Suprapubic skin (tissue), 4 donors: ENCODE results near the gene SH3TC1. TPM values are rescaled to one million over a fixed set of nuclear protein-coding genes. Genes with fewer than 3 reads are reported as not detected.
A peak's percentile ranks its signal among the peaks of the same experiment; 100 is the strongest.

Experiments
- DNase-seq, 2 donors: peaks; one replicate each; pipeline ENCODE4 v3.0.0-alpha.2; 2019; ENCODE audit warnings: low spot score in 2 of 2
- H3K27ac ChIP-seq: fragments of 200-600 bp; sonication (generic); one replicate; pipeline ENCODE4 v1.5.1; 2019
- H3K27me3 ChIP-seq: fragments of 200-600 bp; sonication (generic); one replicate; pipeline ENCODE4 v1.5.1; 2019
- H3K36me3 ChIP-seq: fragments of 200-600 bp; sonication (generic); one replicate; pipeline ENCODE4 v1.5.1; 2019
- H3K4me1 ChIP-seq: fragments of 200-600 bp; sonication (generic); one replicate; pipeline ENCODE4 v1.5.1; 2019
- H3K4me3 ChIP-seq: fragments of 200-600 bp; sonication (generic); one replicate; pipeline ENCODE4 v1.5.1; 2019; ENCODE audit warnings: mild to moderate bottlenecking
- H3K9me3 ChIP-seq: fragments of 200-600 bp; sonication (generic); one replicate; pipeline ENCODE4 v1.5.1; 2019
- EP300 ChIP-seq: sonication (generic); formaldehyde crosslinking; IDR thresholded peaks from one replicate; pipeline ENCODE4 v1.6.1; 2017; ENCODE audit warnings: antibody characterized with exemption
- POLR2A ChIP-seq, 2 donors: fragments of 450-650 bp; IDR thresholded peaks; one replicate each; pipeline ENCODE4 v1.6.1; 2017; ENCODE audit warnings: antibody characterized with exemption in 2 of 2, mild to moderate bottlenecking in 2 of 2, moderate library complexity in 2 of 2
- POLR2AphosphoS5 ChIP-seq, 3 donors: sonication (generic); formaldehyde crosslinking; IDR thresholded peaks; one replicate each; pipeline ENCODE4 v1.6.1; 2017; ENCODE audit warnings: antibody characterized with exemption in 3 of 3
- WGBS: methylation state at CpG from one replicate; pipeline ENCODE4 v1.1.5; 2018; 5-methylcytosine and 5-hydroxymethylcytosine counted together
- total RNA-seq, 4 donors: library from RNA; depleted of rRNA; stranded (reverse); fragments of >200 nt; gene quantifications; one replicate each; pipeline ENCODE4 v1.1.0, GENCODE V29; 2016
- TF ChIP-seq, protein P1 (sequence below), 2 donors: fragments of 200-600 bp in 1 of 2; fragments of 450-650 bp in 1 of 2; sonication (generic) in 1 of 2; IDR thresholded peaks; one replicate each; pipeline ENCODE4 v1.5.1; 2016 to 2019; ENCODE audit warnings: antibody characterized with exemption in 2 of 2, mild to moderate bottlenecking in 1 of 2, moderate library complexity in 1 of 2

Gene SH3TC1
- total RNA-seq, 4 donors from 2014 or later, result 6.3 to 15.1 (median 9.9) TPM

DNA sequence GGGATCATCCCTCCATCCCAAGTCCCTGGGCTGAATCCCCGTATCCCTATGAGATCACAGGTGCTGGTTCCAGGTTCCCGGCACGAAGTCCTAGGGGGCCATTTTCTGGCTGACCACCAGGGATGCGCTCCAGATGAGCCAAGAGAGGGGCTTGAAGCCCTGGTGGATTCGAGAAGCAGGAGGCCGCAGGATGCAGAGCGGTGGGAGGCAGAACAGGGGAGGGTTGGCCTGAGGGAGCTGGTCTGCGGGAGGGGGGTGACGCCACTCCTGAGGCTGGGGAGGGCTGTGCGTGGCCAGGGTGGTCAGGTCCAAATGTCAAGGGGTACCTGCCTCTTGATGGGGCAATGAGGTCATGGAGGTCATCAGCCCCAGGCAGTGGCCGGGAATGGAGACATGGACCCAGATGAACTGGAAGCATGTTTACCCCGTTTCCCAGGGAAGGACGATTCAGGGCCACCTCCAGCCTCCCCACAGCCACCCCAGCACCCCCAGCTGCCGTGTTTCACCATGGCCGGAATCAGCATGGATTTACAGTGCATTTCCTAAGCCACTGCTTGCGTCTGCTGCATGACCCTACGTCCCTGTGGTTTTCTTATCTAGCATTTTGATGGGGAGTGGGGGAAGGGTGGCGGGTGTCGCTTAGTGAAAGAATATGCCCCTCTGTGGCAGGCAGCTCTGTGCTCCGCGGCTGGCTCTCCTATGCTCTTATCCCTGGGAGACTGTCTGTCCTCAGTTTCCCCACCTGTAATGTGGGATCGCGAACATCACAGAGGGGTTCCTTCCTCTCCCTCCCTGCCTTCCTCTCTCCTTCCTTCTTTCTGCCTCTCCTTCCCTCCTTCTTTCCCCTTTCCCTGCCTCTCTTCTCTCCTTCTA lies 53.4 kb downstream of the SH3TC1 start:
- peaks cover 6% of the 10 kb centered on the region for H3K4me1 ChIP-seq
- no peaks in the 10 kb centered on the region for H3K9me3 ChIP-seq
- WGBS, result 90% methylated on average over 23 of the region's 23 CpGs
- no peaks in the 10 kb centered on the region for H3K36me3 ChIP-seq
- no peak for DNase-seq
- H3K27ac ChIP-seq, result no peak overlapping the region
- H3K27me3 ChIP-seq, result no peaks in the 10 kb centered on the region
- H3K4me3 ChIP-seq, result no peak overlapping the region
- TF ChIP-seq EP300 (no peak), POLR2A (IDR thresholded peaks at IDR 0.05) (no peak), POLR2AphosphoS5 (IDR thresholded peaks at IDR 0.05) (no peak)
- TF ChIP-seq, protein P1, sequence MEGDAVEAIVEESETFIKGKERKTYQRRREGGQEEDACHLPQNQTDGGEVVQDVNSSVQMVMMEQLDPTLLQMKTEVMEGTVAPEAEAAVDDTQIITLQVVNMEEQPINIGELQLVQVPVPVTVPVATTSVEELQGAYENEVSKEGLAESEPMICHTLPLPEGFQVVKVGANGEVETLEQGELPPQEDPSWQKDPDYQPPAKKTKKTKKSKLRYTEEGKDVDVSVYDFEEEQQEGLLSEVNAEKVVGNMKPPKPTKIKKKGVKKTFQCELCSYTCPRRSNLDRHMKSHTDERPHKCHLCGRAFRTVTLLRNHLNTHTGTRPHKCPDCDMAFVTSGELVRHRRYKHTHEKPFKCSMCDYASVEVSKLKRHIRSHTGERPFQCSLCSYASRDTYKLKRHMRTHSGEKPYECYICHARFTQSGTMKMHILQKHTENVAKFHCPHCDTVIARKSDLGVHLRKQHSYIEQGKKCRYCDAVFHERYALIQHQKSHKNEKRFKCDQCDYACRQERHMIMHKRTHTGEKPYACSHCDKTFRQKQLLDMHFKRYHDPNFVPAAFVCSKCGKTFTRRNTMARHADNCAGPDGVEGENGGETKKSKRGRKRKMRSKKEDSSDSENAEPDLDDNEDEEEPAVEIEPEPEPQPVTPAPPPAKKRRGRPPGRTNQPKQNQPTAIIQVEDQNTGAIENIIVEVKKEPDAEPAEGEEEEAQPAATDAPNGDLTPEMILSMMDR (IDR thresholded peaks at IDR 0.05), result no peak

DNA sequence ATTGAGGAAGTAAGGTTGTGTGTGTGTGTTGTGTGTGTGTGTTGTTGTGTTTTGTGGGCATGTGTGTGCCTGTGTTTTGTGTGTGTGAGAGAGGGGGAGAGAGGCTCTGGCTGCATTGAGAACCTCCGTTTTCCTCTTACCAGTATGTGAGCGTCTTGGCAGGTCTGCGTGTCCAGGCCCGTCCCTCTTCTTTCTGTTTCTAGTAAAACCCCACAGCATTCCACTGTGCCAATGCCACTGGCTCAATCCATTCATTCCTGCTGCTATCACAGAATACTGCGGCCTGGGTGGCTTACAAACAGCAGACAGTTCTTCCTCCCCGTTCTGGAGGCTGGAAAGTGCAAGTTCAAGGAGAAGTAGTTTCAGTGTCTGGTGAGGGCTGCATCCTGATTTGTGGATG lies 55.0 kb downstream of the SH3TC1 start:
- H3K9me3 ChIP-seq, result no peaks in the 10 kb centered on the region
- WGBS, result 35% methylated on average over 6 of the region's 6 CpGs
- TF ChIP-seq POLR2A (IDR thresholded peaks at IDR 0.05) (no peak), EP300 (no peak), POLR2AphosphoS5 (IDR thresholded peaks at IDR 0.05) (no peak)
- TF ChIP-seq, protein P1 (IDR thresholded peaks at IDR 0.05), result no peak
- H3K27ac ChIP-seq, result no peak overlapping the region
- H3K27me3 ChIP-seq, result no peaks in the 10 kb centered on the region
- H3K4me3 ChIP-seq, result no peak overlapping the region
- H3K36me3 ChIP-seq, result no peaks in the 10 kb centered on the region
- DNase-seq, result no peak
- H3K4me1 ChIP-seq, result peaks cover 6% of the 10 kb centered on the region

DNA sequence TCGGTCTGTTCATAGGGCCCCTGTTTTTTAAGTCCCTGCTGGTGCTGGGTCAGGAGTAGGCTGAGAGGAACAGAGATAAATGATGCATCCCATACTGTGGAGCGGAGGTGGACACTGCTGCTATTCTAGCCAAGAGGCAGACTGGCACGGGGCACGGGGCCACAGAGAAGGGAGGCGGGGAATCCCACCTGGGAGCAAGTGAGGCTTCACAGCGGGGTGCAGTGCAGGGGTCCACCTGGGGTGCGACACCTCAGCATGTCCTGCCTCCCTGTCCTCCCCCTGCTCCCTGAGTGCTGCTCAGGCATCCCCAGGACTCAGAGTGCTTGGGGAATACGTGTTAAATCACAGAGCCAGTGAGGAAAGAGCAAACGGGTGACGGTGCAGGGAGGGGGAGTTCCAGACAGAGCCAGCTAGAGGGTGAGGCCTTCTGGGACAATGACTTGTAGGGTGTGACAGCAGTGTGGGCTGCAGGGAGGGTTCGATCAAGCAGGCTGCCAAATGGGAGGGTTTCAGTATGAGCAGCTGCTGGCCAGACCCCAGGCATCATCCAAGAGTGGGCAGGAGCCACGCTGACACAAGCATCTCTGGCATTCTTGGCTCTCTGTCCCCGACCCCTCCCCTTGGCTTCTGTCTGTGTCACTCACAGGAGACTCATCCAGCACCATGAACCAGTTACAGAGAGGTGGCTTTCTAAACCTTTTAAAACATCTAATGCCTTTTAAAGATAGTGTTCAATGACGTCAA lies 56.8 kb downstream of the SH3TC1 start:
- no peaks in the 10 kb centered on the region for H3K27me3 ChIP-seq
- no peak overlapping the region for H3K4me3 ChIP-seq
- H3K9me3 ChIP-seq, result no peaks in the 10 kb centered on the region
- peak overlapping the region; percentile 34 for H3K27ac ChIP-seq
- no peak for TF ChIP-seq EP300
- peak in 1 of 3 donors; percentile 58 for TF ChIP-seq POLR2AphosphoS5 (IDR thresholded peaks at IDR 0.05)
- WGBS, result 38% methylated on average over 14 of the region's 14 CpGs
- peak; percentile 91 to 95 for DNase-seq
- H3K4me1 ChIP-seq, result peaks cover 13% of the 10 kb centered on the region
- no peaks in the 10 kb centered on the region for H3K36me3 ChIP-seq

DNA sequence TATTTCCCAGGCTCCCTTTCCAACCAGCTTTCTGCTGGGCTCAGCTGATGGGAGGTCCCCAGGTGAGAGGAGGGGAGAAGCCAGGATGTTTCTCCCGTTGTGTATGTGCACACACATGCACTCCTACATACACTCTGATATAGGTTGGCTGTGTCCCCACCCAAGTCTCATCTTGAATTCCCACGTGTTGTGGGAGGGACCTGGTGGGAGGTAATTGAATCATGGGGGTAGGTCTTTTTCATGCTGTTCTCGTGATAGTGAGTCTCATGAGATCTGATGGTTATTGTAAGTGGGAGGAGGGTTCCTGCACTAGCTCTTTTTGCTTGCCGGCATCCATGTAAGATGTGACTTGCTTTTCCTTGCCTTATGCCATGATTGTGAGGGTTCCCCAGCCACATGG lies 58.8 kb downstream of the SH3TC1 start:
- H3K4me3 ChIP-seq, result no peak overlapping the region
- TF ChIP-seq, protein P1 (IDR thresholded peaks at IDR 0.05), result no peak
- TF ChIP-seq EP300, result no peak
- no peak for DNase-seq
- H3K27me3 ChIP-seq, result no peaks in the 10 kb centered on the region
- no peaks in the 10 kb centered on the region for H3K36me3 ChIP-seq
- H3K4me1 ChIP-seq, result peaks cover 13% of the 10 kb centered on the region
- H3K9me3 ChIP-seq, result no peaks in the 10 kb centered on the region
- 70% methylated on average over 4 of the region's 4 CpGs for WGBS
- no peak overlapping the region for H3K27ac ChIP-seq

DNA sequence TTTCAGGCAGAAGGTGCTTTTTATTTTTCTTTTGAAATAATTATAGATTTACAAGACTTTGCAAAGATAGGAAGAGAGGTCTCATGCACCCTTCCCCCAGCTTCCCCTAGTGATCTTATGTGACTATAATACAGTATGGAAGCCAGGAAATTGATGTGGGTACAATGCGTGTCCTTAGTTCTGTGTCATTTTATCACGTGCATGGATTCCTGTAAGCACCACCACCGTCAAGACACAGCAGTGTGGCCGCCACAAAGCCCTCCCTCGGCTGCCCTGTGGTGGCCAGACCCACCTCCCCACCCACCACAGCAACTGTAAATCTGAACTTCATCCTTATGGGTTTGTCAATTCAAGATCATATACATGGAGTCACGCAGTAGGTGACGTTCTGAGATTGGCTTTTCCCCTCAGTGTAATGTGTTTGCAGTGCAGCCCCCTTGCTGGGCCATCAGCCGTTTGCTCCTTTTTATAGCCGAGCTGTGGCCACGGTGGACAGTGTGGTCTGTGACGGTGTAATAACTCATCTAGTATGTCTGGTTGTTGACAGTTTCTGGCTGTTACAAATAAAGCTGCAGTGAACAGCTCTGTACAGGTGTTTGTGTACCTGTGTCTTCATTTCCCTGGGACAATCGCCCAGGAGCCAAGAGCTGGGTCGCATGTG lies 59.6 kb downstream of the SH3TC1 start:
- 79% methylated on average over 13 of the region's 13 CpGs for WGBS
- TF ChIP-seq, protein P1 (IDR thresholded peaks at IDR 0.05), result no peak
- TF ChIP-seq POLR2A (IDR thresholded peaks at IDR 0.05), result no peak
- TF ChIP-seq POLR2AphosphoS5 (IDR thresholded peaks at IDR 0.05), result no peak
- no peak for TF ChIP-seq EP300
- no peaks in the 10 kb centered on the region for H3K27me3 ChIP-seq

More for the DNA sequence above, 59.6 kb downstream of the SH3TC1 start:
- H3K9me3 ChIP-seq, result no peaks in the 10 kb centered on the region
- H3K27ac ChIP-seq, result no peak overlapping the region
- DNase-seq, result no peak
- H3K4me1 ChIP-seq, result peaks cover 13% of the 10 kb centered on the region
- no peaks in the 10 kb centered on the region for H3K36me3 ChIP-seq
- H3K4me3 ChIP-seq, result no peak overlapping the region
